ENCODE data around the gene FAM83G.
A peak's percentile ranks its signal among the peaks of the same experiment; 100 is the strongest.

The FAM83G gene

GRCh38 chr17:19009970-19010369 lies 5.4 kb upstream of the FAM83G start:
- DNase-seq (ENCODE audit: low spot score), result no peak

- DNase-seq (ENCODE audit: low spot score), result no peak
Measured at GRCh38 chr17:19006698-19007097, 2.1 kb upstream of the FAM83G start.

- DNase-seq (ENCODE audit: low spot score), result no peak
Measured at GRCh38 chr17:19005789-19006430, 1.3 kb upstream of the FAM83G start.

GRCh38 chr17:19005137-19005773 lies 691 bp upstream of the FAM83G start:
- no peak for DNase-seq (ENCODE audit: low spot score)

GRCh38 chr17:19003543-19004420 lies 782 bp downstream of the FAM83G start:
- peak; percentile 69 for DNase-seq (ENCODE audit: low spot score)

- DNase-seq (ENCODE audit: low spot score), result no peak
Measured at GRCh38 chr17:19002805-19003542, 1.6 kb downstream of the FAM83G start.

- no peak for DNase-seq (ENCODE audit: low spot score)
Measured at GRCh38 chr17:19001907-19002590, 2.5 kb downstream of the FAM83G start.

- no peak for DNase-seq (ENCODE audit: low spot score)
Measured at GRCh38 chr17:19000531-19001325, 3.8 kb downstream of the FAM83G start.

GRCh38 chr17:18999911-19000310 lies 4.7 kb downstream of the FAM83G start:
- DNase-seq (ENCODE audit: low spot score), result no peak

- no peak for DNase-seq (ENCODE audit: low spot score)
Measured at GRCh38 chr17:18999394-18999793, 5.2 kb downstream of the FAM83G start.

GRCh38 chr17:18997650-18998196 lies 6.8 kb downstream of the FAM83G start:
- DNase-seq (ENCODE audit: low spot score), result no peak

- DNase-seq (ENCODE audit: low spot score), result no peak
Measured at GRCh38 chr17:18996458-18996857, 8.1 kb downstream of the FAM83G start.

GRCh38 chr17:18995220-18995619 lies 9.3 kb downstream of the FAM83G start:
- no peak for DNase-seq (ENCODE audit: low spot score)

- no peak for DNase-seq (ENCODE audit: low spot score)
Measured at GRCh38 chr17:18994631-18995030, 9.9 kb downstream of the FAM83G start.

- no peak for DNase-seq (ENCODE audit: low spot score)
Measured at GRCh38 chr17:18993905-18994526, 10.5 kb downstream of the FAM83G start.

GRCh38 chr17:18992454-18993130 lies 12.0 kb downstream of the FAM83G start:
- no peak for DNase-seq (ENCODE audit: low spot score)

GRCh38 chr17:18991531-18992315 lies 12.8 kb downstream of the FAM83G start:
- DNase-seq (ENCODE audit: low spot score), result no peak

GRCh38 chr17:18990331-18990730 lies 14.2 kb downstream of the FAM83G start:
- no peak for DNase-seq (ENCODE audit: low spot score)

Measured in HuH-7 (cell line).